HG03066 (cell line): ENCODE measurements around the gene DVL1.
"Not testable (repeated sequence)": the region's sequence is repeated elsewhere in the genome, so short reads cannot be mapped to it uniquely, and the experiment has no call there.

Source experiments
- ATAC-seq: cut with Tn5 transposase; IDR thresholded peaks from one replicate; pipeline ENCODE4 v1.9.1; 2021; ENCODE audit warnings: low read depth; ENCODE audit not compliant: unreplicated experiment

The DVL1 gene

DNA sequence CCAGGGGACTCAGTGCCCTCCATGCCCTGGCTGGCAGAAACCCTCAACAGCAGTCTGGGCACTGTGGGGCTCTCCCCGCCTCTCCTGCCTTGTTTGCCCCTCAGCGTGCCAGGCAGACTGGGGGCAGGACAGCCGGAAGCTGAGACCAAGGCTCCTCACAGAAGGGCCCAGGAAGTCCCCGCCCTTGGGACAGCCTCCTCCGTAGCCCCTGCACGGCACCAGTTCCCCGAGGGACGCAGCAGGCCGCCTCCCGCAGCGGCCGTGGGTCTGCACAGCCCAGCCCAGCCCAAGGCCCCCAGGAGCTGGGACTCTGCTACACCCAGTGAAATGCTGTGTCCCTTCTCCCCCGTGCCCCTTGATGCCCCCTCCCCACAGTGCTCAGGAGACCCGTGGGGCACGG lies 21.0 kb downstream of the DVL1 start:
- ATAC-seq, result no peak

DNA sequence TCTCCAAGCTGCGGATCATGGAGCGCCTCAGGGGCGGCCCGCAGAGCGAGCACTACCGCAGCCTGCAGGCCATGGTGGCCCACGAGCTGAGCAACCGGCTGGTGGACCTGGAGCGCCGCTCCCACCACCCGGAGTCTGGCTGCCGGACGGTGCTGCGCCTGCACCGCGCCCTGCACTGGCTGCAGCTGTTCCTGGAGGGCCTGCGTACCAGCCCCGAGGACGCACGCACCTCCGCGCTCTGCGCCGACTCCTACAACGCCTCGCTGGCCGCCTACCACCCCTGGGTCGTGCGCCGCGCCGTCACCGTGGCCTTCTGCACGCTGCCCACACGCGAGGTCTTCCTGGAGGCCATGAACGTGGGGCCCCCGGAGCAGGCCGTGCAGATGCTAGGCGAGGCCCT lies 21.9 kb downstream of the DVL1 start:
- no peak for ATAC-seq

DNA sequence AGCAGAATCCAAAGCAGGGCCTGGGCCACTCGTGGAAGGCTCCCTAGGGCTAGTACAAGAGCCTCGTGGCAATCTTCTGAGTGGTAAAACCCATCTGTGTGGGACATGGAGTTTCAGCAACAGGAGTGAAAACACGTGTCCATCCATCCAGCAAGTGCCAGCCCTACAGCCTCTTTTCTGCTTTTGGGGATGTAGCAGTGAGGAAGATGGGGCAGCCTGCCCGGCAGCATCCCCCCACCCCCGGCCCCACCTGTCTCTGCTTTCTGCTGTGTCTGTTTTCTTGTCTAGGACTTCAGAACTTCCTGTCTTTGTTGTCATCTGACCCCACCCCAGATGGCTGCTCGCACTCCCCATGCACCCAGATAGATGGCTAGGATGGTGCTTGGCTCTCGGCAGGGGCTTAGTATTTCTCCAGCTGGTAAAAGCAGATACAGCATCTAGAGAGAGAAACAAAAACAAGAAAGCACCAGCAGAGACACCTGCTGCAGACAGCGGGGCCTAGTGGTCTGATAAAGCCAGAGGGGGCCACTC lies 23.1 kb downstream of the DVL1 start:
- no peak for ATAC-seq

DNA sequence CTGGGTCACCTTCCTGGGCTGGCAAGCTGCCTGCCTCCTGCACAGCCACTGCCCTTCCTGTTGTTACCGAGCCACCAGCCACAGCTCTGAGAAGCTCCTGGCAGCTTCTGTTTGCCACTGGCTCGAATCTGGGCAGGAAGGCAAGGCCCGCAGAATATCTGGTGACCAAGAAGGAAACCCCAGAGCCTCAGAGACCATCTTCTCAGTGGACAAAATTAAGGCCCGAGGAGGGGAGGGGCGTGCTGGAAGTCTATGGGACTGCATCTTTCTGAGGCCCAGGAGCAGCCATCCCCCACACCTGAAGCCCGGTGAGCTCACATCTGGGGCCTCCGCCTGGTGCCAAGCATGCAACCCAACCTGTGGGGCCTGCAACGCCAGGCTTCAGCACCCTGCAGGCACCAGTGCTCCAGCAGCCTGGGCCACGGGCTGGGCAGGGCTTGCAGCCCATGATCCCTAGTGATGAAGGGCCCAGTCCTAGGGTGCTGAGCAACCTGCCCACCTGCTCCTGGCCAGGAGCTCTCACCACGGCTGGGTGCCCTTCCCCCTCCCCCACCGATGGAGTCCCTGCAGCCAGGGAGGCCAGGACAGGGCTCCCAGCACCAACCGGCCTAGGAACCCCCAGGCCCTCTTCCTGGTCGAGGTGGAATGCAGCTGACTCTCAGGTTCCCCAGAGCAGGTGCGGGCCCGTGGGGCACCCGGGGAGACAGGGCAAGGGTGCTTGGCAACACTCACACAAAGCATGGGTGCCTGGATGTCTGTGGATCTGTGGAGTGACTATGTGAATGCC lies 23.7 kb downstream of the DVL1 start:
- ATAC-seq, result no peak

- peak; percentile 70 for ATAC-seq
Observed at GRCh38 chr1:1324524-1325287, 24.5 kb downstream of the DVL1 start, which contains the start of the genes CPTP and INTS11. CPTP (plus strand) TSS chr1:1324802; CDS start chr1:1326911, 2,109 bp downstream. INTS11 (minus strand) TSS chr1:1324660; CDS start chr1:1324608, 52 bp downstream.

- no peak for ATAC-seq
Observed at GRCh38 chr1:1324084-1324523, 25.1 kb downstream of the DVL1 start.

GRCh38 chr1:1322952-1323351 lies 26.3 kb downstream of the DVL1 start:
- no peak for ATAC-seq

DNA sequence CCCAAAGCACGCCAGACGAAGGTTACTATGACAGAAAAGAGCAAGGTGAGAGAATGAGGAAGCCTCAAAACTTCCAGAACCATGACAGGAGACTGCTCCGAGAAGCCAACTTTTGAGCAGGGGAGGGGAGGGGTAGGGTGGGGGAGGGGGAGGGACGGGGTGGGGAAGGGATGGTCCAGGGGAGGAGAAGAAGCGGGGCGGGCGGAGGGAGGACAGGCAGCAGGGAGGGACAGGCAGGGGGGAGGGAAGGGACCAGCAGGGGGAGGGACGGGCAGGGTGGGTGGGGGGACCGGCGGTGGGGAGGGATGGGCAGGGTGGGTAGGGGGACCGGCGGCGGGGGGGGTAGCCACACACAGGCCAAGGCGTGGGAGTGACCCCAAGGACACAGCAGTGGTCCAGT lies 26.8 kb downstream of the DVL1 start:
- no peak for ATAC-seq

GRCh38 chr1:1321477-1321876 lies 27.7 kb downstream of the DVL1 start:
- ATAC-seq, result no peak

GRCh38 chr1:1320666-1321448 lies 28.4 kb downstream of the DVL1 start:
- ATAC-seq, result no peak

DNA sequence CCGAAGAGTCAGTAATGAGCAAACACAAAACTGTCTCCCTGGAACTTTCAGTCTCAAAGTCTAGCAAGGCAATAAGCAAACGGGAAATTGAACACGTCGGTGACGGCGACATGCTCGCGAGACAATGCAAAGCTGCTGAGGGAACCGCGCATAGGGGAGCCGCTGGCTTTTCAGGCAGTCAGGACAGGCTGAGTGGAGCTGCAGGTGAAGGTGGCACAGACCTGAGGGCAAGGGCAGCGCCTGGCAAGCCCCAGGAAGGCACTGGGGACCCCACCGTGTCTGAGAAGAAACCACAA lies 29.6 kb downstream of the DVL1 start:
- ATAC-seq, result no peak

- no peak for ATAC-seq
Observed at GRCh38 chr1:1318777-1319645, 30.2 kb downstream of the DVL1 start.

DNA sequence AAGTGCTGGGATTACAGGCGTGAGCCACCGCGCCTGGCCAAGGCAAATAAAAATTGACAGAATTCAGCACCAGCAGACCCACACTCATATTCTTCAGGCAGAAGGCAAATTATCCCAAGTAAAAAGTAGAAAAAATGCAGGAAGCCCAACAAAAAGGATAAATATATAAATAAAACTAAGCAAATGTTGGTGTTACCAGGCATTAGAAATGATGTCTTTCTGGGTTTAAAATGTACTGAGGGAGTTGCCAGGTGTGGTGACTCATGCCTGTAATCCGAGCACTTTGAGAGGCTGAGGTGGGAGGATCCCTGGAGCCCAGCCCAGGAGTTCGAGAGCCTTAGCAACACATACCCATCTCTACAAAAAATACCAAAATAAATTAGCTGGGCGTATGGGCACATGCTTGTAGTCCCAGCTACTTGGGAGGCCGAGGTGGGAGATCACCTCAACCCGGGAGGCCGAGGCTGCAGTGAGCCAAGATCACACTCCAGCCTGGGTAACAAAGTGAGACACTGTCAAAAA lies 31.0 kb downstream of the DVL1 start:
- no peak for ATAC-seq

DNA sequence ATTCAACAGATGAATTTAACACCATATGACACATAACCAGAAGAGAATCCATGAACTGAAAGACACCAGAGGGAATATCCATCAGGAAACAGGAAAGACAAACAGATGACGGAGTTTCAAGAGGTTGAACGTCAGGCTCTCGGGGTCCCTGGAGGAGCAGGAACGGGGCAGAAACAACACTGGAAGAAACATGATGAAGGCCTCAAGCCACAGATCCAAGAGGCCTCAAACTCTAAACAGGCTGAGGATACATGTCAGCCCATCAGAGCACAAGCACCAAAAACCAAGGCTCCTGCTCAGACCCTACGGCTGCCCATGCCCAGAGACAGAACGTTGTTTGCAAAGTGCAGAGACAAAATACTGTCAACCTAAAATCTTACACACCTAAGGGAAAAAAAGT lies 31.8 kb downstream of the DVL1 start:
- ATAC-seq, result no peak

- not testable (repeated sequence) for ATAC-seq
Observed at GRCh38 chr1:1316199-1316598, 33.0 kb downstream of the DVL1 start.

DNA sequence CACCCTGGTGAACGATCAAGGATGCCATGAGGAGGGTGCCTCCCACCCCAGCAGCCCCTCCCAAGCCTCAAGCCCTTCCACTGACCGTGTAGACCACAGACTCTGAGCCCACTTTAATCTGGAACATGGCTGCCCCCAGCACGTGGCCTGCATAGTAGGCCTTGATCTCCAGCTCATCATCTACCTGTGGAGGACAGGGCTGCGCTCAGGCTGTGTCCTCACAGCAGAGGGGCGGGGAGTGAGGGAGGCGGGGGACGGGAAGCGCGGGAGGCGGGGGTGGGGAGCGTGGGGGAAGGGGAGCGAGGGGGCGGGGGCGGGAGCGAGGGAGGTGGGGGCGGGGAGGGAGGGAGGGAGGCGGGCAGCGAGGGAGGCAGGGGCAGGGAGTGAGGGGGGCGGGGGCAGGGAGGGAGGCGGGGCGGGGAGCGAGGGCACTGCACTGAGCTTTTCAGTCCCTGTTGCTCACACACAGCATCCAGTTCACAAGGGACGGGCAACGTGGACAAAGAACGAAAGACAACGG lies 33.7 kb downstream of the DVL1 start:
- no peak for ATAC-seq

- ATAC-seq, result no peak
Observed at GRCh38 chr1:1314678-1315335, 34.4 kb downstream of the DVL1 start.

- ATAC-seq, result no peak
Observed at GRCh38 chr1:1314237-1314586, 35.0 kb downstream of the DVL1 start.
